A673 (cell line): Measurements from ENCODE around the gene SOCS3.

Experiments
- CTCF ChIP-seq: fragments of 300-800, 200-600 bp; sonication (generic); conservative IDR thresholded peaks from 2 replicates; pipeline ENCODE4 v1.5.1; 2017; ENCODE audit warnings: low read depth, mild to moderate bottlenecking, antibody characterized with exemption, low read length, moderate library complexity, mixed read lengths
- EZH2 ChIP-seq: fragments of 200-600 bp; sonication (generic); IDR thresholded peaks from 2 replicates; pipeline ENCODE4 v1.6.1; 2017; ENCODE audit warnings: borderline replicate concordance, low read depth, mild to moderate bottlenecking, mixed read lengths, antibody characterized with exemption, low read length; ENCODE audit not compliant: poor library complexity, severe bottlenecking

GRCh38 chr17:78367193-78367592 is 7.3 kb upstream of the SOCS3 start:
- no peak for TF ChIP-seq CTCF
- no peak for TF ChIP-seq EZH2
